Measurements from ENCODE around the gene NUDT4. TPM values are rescaled to one million over a fixed set of nuclear protein-coding genes. Genes with fewer than 3 reads are reported as not detected.

The NUDT4 gene
- total RNA-seq, 1 donor from 2014 or later, result 117 TPM

DNA sequence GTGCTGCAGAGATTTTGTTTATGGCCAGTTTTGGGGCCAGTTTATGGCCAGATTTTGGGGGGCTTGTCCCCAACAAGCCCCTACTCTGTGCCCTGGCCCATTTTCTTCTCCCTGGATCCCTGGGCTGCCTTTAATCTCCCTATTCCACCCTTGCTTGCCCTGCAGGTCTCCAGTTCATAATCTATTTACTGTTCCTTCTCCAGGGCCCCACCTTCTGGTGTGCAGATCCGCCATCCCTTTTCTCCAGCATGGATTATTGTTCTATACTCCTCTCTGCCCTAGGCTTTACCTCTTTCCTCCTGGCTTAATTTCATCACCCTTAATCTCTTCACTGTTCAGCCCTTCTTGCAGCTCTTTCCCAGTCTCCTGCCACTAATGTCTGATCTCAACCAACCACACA, 26.0 kb upstream of the NUDT4 start:
- Histone ChIP-seq H3K4me3 (no peak overlapping the region), H3K9me3 (no peaks in the 10 kb centered on the region), H3K4me1 (peaks cover 0 to 6% of the 10 kb centered on the region in 2 donors), H3K27ac (no peak overlapping the region), H3K27me3 (no peaks in the 10 kb centered on the region), H3K36me3 (no peaks in the 10 kb centered on the region)
- TF ChIP-seq CTCF (IDR thresholded peaks at IDR 0.05), result no peak
- no peak for DNase-seq (ENCODE audit: low spot score in 2 of 2)
- intact Hi-C loops (cut with DNase I), result no loop called here

GRCh38 chr12:93352321-93352720, 25.4 kb upstream of the NUDT4 start:
- H3K36me3 ChIP-seq, result no peaks in the 10 kb centered on the region
- no peak for DNase-seq (ENCODE audit: low spot score in 2 of 2)
- no peak overlapping the region for H3K27ac ChIP-seq
- no peak for TF ChIP-seq CTCF (IDR thresholded peaks at IDR 0.05)
- H3K27me3 ChIP-seq, result no peaks in the 10 kb centered on the region
- intact Hi-C loops (cut with DNase I), result no loop called here
- H3K4me3 ChIP-seq, result no peak overlapping the region
- H3K9me3 ChIP-seq, result no peaks in the 10 kb centered on the region
- H3K4me1 ChIP-seq, result peaks cover 0 to 6% of the 10 kb centered on the region in 2 donors

- Histone ChIP-seq H3K4me3 (no peak overlapping the region), H3K27ac (no peak overlapping the region), H3K36me3 (no peaks in the 10 kb centered on the region), H3K9me3 (no peaks in the 10 kb centered on the region), H3K27me3 (no peaks in the 10 kb centered on the region), H3K4me1 (peaks cover under 1 to 26% of the 10 kb centered on the region in 2 donors)
- DNase-seq (ENCODE audit: low spot score in 2 of 2), result no peak
- no peak for TF ChIP-seq CTCF (IDR thresholded peaks at IDR 0.05)
- intact Hi-C loops (cut with DNase I), result no loop called here
Observed at GRCh38 chr12:93356214-93356613, 21.5 kb upstream of the NUDT4 start.

DNA sequence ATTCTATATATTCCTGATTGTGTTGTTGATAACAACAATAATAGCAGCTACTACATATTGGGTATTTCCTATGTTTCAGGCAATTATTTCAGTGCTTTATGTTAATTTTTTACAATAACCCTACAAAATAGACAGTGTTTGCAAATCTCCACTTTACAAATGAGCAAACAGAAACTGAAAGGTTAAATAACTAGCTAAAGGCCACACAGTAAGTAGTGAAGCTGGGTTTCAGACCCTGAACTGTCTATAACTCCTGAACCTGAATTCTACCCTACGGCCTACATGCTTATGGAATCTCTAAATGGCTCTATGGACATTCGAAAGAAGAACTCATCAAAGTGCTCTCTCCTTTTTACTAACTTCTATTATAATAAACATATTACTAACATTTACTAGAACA, 19.7 kb upstream of the NUDT4 start:
- Histone ChIP-seq H3K4me3 (no peak overlapping the region), H3K4me1 (peaks cover 2 to 34% of the 10 kb centered on the region in 2 donors), H3K9me3 (no peaks in the 10 kb centered on the region), H3K36me3 (no peaks in the 10 kb centered on the region), H3K27me3 (no peaks in the 10 kb centered on the region), H3K27ac (no peak overlapping the region)
- DNase-seq (ENCODE audit: low spot score in 2 of 2), result no peak
- intact Hi-C loops (cut with DNase I), result no loop called here
- TF ChIP-seq CTCF (IDR thresholded peaks at IDR 0.05), result no peak

DNA sequence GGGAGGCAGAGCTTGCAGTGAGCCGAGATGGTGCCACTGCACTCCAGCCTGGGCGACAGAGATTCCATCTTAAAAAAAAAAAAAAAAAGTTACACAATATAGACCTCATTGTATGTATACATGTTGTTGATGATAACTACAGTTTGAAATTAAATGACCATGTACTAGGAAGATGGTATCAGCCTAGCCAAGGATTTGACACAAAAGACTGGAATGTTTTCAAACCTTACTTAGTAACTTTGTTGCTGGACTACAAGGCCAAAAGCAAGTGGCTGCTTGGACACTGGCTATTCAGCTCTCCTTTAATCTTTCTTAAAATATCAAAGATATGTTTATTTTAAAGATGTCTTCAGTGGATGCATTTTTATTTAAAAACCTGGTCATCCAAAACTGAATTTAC, 18.9 kb upstream of the NUDT4 start:
- DNase-seq (ENCODE audit: low spot score in 2 of 2), result no peak
- Histone ChIP-seq H3K4me3 (no peak overlapping the region), H3K4me1 (peaks cover 2 to 36% of the 10 kb centered on the region in 2 donors), H3K27me3 (no peaks in the 10 kb centered on the region), H3K27ac (peak overlapping the region; percentile 50 to 67), H3K9me3 (no peaks in the 10 kb centered on the region), H3K36me3 (no peaks in the 10 kb centered on the region)
- intact Hi-C loops (cut with DNase I), result no loop called here
- TF ChIP-seq CTCF (IDR thresholded peaks at IDR 0.05), result no peak

DNA sequence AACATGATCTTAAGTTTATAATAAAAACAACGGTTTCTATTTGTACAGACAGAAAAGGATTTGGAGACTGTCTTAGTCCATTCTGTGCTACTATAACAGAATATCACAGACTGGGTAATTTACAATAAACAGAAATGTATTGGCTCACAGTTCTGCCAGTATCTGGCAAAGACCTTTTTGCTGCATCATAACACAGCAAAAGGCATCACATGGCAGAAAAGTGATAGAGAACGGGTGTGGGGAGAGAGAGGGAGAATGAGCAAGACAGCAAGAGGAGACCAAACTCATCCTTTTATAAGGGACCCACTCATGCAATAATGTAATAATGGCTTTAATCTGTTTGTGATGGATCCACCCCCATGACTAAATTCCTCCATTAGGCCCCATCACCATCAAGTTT, 17.0 kb upstream of the NUDT4 start:
- peak overlapping the region; percentile 50 to 67 for H3K27ac ChIP-seq
- H3K4me1 ChIP-seq, result peaks cover 2 to 36% of the 10 kb centered on the region in 2 donors
- DNase-seq (ENCODE audit: low spot score in 2 of 2), result no peak
- TF ChIP-seq CTCF (IDR thresholded peaks at IDR 0.05), result no peak
- intact Hi-C loops (cut with DNase I), result loop anchor here (2.0 to 5.0 kb wide), 3 partner anchors 16 to 233 kb away; partner anchors contain the start of gene NUDT4
- no peaks in the 10 kb centered on the region for H3K36me3 ChIP-seq
- H3K9me3 ChIP-seq, result no peaks in the 10 kb centered on the region
- H3K4me3 ChIP-seq, result no peak overlapping the region
- no peaks in the 10 kb centered on the region for H3K27me3 ChIP-seq
